GM12892 (cell line): ENCODE measurements around the gene DEPDC4.
"Not testable (repeated sequence)": the region's sequence is repeated elsewhere in the genome, so short reads cannot be mapped to it uniquely, and the experiment has no call there.

Experiments used
- DNase-seq: peaks from one replicate; pipeline ENCODE4 v3.0.0; 2011; ENCODE audit not compliant: insufficient read length
- FAIRE-seq: peaks from 2 replicates; lab custom pipeline; 2011; peaks lifted over from hg19 to GRCh38; lab: Jason Lieb, UNC
- POLR2A ChIP-seq: IDR thresholded peaks from 2 replicates; pipeline ENCODE4 v1.6.1; 2011; ENCODE audit warnings: low read depth, low read length, control low read depth
- POLR2AphosphoS5 ChIP-seq: IDR thresholded peaks from 2 replicates; pipeline ENCODE4 v1.6.1; 2011; ENCODE audit warnings: low read depth, low read length, control low read depth
- TAF1 ChIP-seq: IDR thresholded peaks from 2 replicates; pipeline ENCODE4 v1.6.1; 2011; ENCODE audit warnings: low read depth, mild to moderate bottlenecking, control low read depth, low read length, borderline replicate concordance

The DEPDC4 gene

GRCh38 chr12:100225491-100225890 lies 41.4 kb downstream of the DEPDC4 start:
- TF ChIP-seq POLR2A (no peak), TAF1 (no peak), POLR2AphosphoS5 (no peak)
- DNase-seq (no peak), FAIRE-seq (no peak)

- not testable (repeated sequence) for DNase-seq, FAIRE-seq
Measured at GRCh38 chr12:100222173-100222572, 44.7 kb downstream of the DEPDC4 start.

DNA sequence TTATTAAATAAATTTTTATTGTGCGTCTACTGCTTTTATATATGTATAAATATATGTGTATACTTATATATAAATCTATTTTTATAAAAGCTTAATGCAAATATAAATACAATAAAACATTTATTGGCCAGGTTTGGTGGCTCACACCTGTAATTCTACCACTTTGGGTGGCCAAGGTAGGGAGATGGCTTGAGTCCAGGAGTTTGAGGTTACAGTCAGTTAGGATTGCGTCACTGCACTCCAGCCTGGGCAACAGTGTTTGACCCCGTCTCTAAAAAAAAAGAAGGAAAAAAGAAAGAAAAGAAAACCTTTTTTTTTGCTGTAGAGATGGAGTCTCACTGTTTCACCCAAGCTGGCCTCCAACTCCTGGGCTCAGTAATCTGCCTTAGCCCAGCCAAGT lies 45.4 kb downstream of the DEPDC4 start:
- no peak for TF ChIP-seq POLR2AphosphoS5
- no peak for TF ChIP-seq POLR2A
- TF ChIP-seq TAF1: no peak
- FAIRE-seq (no peak), DNase-seq (no peak)

GRCh38 chr12:100219328-100220109 lies 47.4 kb downstream of the DEPDC4 start:
- DNase-seq: no peak
- no peak for TF ChIP-seq TAF1
- no peak for TF ChIP-seq POLR2AphosphoS5
- TF ChIP-seq POLR2A: no peak
- no peak for FAIRE-seq

DNA sequence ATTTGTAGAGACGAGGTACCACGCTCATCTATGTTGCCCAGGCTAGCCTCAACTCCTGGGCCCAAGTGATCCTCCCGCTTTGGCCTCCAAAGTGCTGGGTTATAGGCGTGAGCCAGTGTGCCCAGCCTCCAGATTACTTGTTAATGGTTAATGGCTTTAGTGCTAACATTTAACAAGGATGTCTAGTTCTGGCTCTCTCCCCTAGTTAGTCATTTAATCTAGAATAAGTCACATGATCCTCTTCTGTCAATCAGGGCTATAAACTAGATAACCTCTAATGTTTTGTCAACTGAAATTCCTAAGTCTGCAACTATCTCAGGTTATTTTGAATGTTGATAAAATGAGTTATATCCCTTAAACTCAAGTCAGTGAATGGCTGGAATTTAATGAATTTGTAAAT lies 50.5 kb downstream of the DEPDC4 start:
- FAIRE-seq (no peak), DNase-seq (no peak)
- TF ChIP-seq TAF1: no peak
- no peak for TF ChIP-seq POLR2AphosphoS5
- TF ChIP-seq POLR2A: no peak

- TF ChIP-seq POLR2AphosphoS5 (no peak), TAF1 (no peak)
- FAIRE-seq: no peak
Measured at GRCh38 chr12:100215209-100215608, 51.7 kb downstream of the DEPDC4 start.

DNA sequence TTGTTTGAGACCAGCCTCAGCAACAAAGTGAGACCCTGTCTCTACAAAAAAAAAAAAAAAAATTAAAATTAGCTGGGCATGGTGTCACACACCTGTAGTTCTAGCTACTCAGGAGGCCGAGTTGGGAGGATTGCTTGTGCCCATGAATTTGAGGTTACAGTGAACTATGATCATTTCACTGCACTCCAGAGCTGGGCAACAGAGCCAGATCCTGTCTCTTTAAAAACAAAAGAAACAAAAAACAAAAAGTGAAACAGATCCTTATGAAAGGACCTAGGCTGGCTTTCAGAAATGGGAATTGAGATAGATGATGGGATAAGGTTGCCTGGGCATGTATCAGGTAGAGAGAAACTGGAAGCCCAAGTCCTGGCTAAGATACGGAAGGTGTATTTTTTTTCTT lies 52.4 kb downstream of the DEPDC4 start:
- FAIRE-seq: no peak
- TF ChIP-seq TAF1: no peak
- TF ChIP-seq POLR2A: no peak
- TF ChIP-seq POLR2AphosphoS5: no peak
- no peak for DNase-seq

More at GRCh38 chr12:100215209-100215608, 51.7 kb downstream of the DEPDC4 start:
- DNase-seq: no peak

DNA sequence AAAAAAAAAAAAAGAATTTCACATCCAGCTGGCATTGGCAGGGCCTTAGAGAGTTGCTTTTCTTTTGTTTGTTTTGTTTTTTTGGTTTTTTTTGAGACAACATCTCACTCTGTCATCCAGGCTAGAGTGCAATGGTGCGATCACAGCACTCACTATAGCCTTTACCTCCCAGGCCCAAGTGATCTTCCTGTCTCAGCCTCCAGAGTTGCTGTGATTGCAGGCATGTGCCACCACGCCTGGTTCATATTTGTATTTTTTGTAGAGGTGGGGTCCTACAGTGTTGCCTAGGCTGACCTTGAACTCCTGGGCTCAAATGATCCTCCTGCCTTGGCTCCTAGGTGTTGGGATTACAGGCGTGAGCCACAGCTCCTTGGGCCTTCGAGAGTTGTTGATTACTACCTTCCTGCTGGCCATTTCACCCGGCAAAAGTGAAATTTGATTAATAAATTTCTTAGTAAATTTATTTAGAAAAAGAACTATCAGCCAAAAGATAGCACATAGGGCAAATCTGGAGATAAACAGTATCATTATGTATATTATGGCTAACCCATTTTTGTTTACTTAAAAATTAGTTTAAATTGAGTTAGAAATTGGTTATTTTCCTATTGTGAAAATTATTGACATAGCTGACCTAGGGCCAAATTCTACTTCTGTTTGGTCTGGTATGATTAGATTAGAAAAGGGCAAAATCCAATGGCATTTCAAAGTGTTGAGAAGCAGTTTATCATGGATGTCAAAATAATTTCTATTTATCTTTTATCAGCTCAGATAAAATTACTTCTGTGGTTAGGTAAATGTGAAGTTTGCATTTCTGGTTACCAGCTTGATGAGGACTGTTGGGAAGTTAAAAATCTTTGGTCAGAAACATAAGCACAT lies 53.6 kb downstream of the DEPDC4 start:
- DNase-seq (no peak), FAIRE-seq (no peak)
- TF ChIP-seq TAF1 (no peak), POLR2A (no peak), POLR2AphosphoS5 (no peak)

GRCh38 chr12:100211698-100212097 lies 55.2 kb downstream of the DEPDC4 start:
- FAIRE-seq (no peak), DNase-seq (no peak)
- TF ChIP-seq POLR2A (no peak), TAF1 (no peak), POLR2AphosphoS5 (no peak)

DNA sequence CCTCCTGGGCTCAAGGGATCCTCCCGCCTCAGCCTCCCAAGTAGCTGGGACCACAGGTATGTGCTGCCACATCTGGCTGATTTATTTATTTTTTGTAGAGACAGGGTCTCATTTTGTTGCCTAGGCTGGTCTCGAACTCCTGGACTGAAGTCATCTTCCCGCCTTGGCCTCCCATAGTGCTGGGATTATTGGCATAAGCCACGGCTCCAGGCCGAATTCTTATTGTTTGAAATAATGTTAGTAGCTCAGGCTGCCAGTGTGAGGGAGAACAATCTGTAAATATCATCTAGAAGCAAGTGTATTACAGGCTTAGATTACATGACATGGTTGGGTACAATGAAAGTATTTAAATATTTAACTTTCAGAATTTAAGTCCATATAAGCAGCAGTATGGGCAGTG lies 58.0 kb downstream of the DEPDC4 start:
- TF ChIP-seq POLR2A (no peak), POLR2AphosphoS5 (no peak), TAF1 (no peak)
- DNase-seq (no peak), FAIRE-seq (no peak)

DNA sequence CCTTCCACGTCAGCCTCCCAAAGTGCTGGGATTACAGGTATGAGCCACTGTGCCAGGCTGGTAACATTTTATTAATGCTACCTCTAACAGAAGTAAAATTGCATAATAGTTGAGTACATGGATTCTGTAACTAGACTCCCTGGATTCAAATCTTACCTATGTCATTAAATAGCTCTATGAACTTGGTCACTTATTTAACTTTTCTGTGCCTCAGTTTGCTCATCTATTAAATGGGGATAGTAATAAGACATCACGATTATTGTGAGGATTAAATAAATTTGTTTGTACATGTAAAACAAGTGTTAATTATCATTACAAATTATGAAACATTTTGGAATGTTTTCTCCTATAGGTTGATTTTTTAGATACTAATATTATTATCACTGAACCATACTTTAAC lies 59.6 kb downstream of the DEPDC4 start:
- no peak for FAIRE-seq
- no peak for DNase-seq
- no peak for TF ChIP-seq POLR2A
- TF ChIP-seq POLR2AphosphoS5: no peak
- no peak for TF ChIP-seq TAF1

- TF ChIP-seq POLR2AphosphoS5 (no peak), POLR2A (no peak), TAF1 (no peak)
- DNase-seq (no peak), FAIRE-seq (no peak)
Measured at GRCh38 chr12:100201604-100202423, 65.1 kb downstream of the DEPDC4 start.
